H1 (cell line): ENCODE measurements around the gene MAPK8IP3.

Experiments
- CHD1 ChIP-seq: IDR thresholded peaks from 2 replicates; pipeline ENCODE4 v1.6.1; 2012; ENCODE audit warnings: low read depth, low read length, improper control_type of control experiment
- EP300 ChIP-seq, 2 experiments: IDR thresholded peaks; 1 replicate in 1 of 2; 2 replicates in 1 of 2; pipeline ENCODE4 v1.6.1; 2011 to 2012; ENCODE audit warnings: low read depth in 2 of 2, low read length in 2 of 2, mild to moderate bottlenecking in 2 of 2, borderline replicate concordance in 1 of 2, inconsistent platforms in 1 of 2, moderate library complexity in 1 of 2
- HDAC2 ChIP-seq, 2 experiments: fragments of 300-600 bp in 1 of 2; sonication (generic) in 1 of 2; IDR thresholded peaks; 2 replicates each; pipeline ENCODE4 v1.6.1; 2011 to 2012; ENCODE audit warnings: low read depth in 2 of 2, low read length in 2 of 2, mild to moderate bottlenecking in 2 of 2, moderate library complexity in 2 of 2, borderline replicate concordance in 1 of 2, inconsistent platforms in 1 of 2
- PHF8 ChIP-seq: fragments of 200-600 bp; sonication (generic); conservative IDR thresholded peaks from 2 replicates; pipeline ENCODE4 v1.7.1; 2012; ENCODE audit warnings: low read depth, mild to moderate bottlenecking, inconsistent platforms, low read length, moderate library complexity
- POLR2AphosphoS5 ChIP-seq: IDR thresholded peaks from 2 replicates; pipeline ENCODE4 v1.6.1; 2011; ENCODE audit warnings: low read depth, low read length
- SIN3A ChIP-seq, 2 experiments: IDR thresholded peaks in 1 of 2; conservative IDR thresholded peaks in 1 of 2; 2 replicates each; pipeline ENCODE4 v1.6.1; 2011 to 2012; ENCODE audit warnings: low read length in 2 of 2, improper control_type of control experiment in 1 of 2, low read depth in 1 of 2, mild to moderate bottlenecking in 1 of 2
- TEAD4 ChIP-seq: IDR thresholded peaks from 2 replicates; pipeline ENCODE4 v1.6.1; 2012; ENCODE audit warnings: low read depth, low read length, inconsistent platforms, mixed read lengths
- TF ChIP-seq, protein P1 (sequence below), 3 experiments: IDR thresholded peaks; 1 replicate in 2 of 3; 2 replicates in 1 of 3; pipeline versions ENCODE4 v1.5.1 to v1.6.1; 2011; ENCODE audit warnings: low read length in 3 of 3, mild to moderate bottlenecking in 3 of 3, inconsistent platforms in 2 of 3, low read depth in 1 of 3, moderate library complexity in 1 of 3; ENCODE audit not compliant: insufficient read depth in 1 of 3; ENCODE audit errors: control extremely low read depth in 1 of 3

DNA sequence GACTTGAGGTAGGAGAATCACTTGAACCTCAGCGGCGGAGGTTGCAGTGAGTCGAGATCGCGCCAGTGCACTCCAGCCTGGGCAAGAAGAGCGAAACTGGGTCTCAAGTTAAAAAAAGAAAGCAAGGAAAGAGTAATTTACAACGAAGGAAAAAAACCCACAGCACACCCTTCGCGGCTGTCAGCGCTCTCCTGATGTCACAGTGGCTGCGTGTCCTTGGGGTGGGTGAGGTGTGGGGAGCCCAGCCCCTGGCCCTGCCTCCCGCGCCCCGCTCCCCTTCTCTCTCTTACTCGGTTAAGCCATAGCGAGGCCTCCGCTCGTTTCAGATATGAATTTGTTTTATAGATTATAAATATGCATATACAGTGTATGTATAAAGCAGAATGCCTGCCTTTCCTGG is 28.7 kb upstream of the MAPK8IP3 start:
- TF ChIP-seq, protein P1, sequence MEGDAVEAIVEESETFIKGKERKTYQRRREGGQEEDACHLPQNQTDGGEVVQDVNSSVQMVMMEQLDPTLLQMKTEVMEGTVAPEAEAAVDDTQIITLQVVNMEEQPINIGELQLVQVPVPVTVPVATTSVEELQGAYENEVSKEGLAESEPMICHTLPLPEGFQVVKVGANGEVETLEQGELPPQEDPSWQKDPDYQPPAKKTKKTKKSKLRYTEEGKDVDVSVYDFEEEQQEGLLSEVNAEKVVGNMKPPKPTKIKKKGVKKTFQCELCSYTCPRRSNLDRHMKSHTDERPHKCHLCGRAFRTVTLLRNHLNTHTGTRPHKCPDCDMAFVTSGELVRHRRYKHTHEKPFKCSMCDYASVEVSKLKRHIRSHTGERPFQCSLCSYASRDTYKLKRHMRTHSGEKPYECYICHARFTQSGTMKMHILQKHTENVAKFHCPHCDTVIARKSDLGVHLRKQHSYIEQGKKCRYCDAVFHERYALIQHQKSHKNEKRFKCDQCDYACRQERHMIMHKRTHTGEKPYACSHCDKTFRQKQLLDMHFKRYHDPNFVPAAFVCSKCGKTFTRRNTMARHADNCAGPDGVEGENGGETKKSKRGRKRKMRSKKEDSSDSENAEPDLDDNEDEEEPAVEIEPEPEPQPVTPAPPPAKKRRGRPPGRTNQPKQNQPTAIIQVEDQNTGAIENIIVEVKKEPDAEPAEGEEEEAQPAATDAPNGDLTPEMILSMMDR (IDR thresholded peaks at IDR 0.05; ENCODE audit: control extremely low read depth in 1 of 3, insufficient read depth in 1 of 3, low read depth in 1 of 3, low read length in 3 of 3): no peak
- TF ChIP-seq TEAD4 (no peak), POLR2AphosphoS5 (no peak), EP300 (IDR thresholded peaks at IDR 0.05; ENCODE audit: borderline replicate concordance in 1 of 2, low read depth in 2 of 2, low read length in 2 of 2) (no peak), CHD1 (no peak), PHF8 (no peak), HDAC2 (IDR thresholded peaks at IDR 0.05; ENCODE audit: borderline replicate concordance in 1 of 2, low read depth in 2 of 2, low read length in 2 of 2) (no peak), SIN3A (conservative IDR thresholded peaks at IDR 0.05 in 1 of 2, IDR thresholded peaks at IDR 0.05 in 1 of 2; ENCODE audit: low read depth in 1 of 2, low read length in 2 of 2) (no peak)
